GM18861 (cell line): ENCODE results near the gene SHISA6.

Source experiments
- ATAC-seq: cut with Tn5 transposase; IDR thresholded peaks from one replicate; pipeline ENCODE4 v1.9.1; 2021; ENCODE audit not compliant: unreplicated experiment

SHISA6 gene

GRCh38 chr17:11564589-11565380 is 323.8 kb downstream of the SHISA6 start:
- ATAC-seq = no peak

DNA sequence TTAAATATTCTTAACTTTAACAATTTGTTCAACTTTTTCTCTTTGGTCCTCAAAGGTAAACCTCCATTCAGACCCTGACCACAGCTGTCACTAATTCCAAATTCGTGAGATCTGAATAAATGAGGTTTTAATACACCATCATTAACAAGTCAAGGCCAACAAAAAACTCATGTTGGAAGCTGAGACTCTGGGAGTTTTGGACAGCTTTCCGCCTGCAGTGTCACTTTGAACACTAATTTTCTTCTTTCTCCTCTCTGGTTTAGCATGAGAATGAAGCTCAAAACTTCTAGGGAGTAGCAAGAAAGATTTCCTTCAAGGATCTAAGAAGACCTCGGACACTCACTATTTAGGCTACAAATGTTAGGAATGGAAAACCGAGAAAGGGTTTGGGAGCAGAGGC is 324.6 kb downstream of the SHISA6 start:
- ATAC-seq = no peak

DNA sequence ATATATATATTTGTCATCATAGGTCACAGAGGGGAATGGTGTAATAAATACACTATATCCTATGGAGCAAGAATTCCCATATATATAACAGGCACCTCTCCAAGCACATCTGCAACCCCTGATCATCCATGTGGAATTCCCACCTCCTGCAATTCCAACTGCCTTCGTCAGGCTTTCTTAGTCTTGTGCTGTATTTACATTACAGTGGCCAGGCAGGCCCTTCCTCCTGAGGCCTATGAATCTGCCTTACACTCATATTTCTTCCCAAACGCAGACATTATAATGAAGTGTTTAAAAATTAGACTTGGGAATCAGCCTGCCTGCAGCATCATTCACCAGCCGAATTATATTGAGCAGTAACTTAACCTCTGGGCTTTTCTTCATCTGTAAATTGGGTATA is 338.0 kb downstream of the SHISA6 start:
- ATAC-seq = no peak

DNA sequence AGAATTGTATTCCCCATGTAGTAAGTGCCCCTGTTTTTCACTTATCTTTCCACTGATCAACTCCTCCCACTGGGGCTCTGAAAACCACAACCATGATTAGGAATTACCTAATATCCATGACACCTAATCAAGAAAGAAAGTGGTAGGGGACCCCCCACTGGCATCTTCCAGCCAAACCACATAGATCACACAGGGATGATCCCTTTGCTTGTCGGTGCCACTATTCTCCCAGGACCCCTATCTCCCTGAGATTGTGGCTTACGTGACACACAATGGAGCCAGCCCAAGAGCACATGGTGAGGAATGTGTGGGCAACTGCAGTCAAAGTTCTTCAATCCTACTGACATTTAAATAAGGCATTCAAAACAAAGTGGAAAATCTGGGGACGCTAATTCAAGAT is 339.7 kb downstream of the SHISA6 start:
- ATAC-seq = no peak

DNA sequence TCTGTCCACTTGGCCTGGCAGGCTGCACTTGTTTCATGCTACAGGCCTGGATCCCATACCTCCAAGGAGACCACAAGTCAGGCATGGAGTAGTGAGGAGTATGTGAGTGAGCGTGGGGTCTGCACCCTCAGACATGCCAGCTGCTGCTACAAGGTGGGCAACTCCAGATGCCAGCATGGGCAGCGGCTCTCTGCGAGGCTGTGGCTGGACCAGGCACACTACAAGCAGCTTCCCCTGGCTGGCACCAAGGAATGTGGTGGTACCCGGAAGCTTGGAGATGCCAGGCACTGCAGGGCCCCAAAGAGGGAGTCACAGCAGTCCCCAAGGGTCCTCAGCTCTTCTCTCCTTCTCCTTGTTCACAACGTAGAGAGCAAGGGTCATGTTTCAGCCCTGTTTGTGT is 341.2 kb downstream of the SHISA6 start:
- no peak for ATAC-seq

- ATAC-seq = no peak
These were observed 342.4 kb downstream of the SHISA6 start for GRCh38 chr17:11583306-11583992.

DNA sequence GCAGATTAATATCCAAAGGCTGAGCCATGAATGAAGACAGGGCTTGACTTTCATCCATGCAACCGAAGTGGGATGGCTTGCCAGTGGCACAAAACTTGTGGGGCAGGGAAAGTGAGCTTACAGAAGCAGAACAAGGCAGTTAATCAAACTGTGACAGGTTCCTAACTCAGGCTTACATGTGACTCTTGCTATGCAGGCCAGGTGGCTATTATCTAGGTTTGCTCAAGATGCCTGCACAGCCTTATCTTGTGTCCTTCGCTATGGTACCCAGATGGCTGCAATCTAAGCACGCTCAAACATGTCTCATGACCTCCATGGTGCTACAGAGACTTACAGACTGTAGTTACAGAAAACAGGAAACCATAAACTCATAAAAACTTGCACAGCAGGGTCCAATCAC is 348.7 kb downstream of the SHISA6 start:
- no peak for ATAC-seq

GRCh38 chr17:11598274-11599221 is 357.5 kb downstream of the SHISA6 start, which contains the start of gene DNAH9:
Gene DNAH9 (plus strand): TSS chr17:11598470. CDS start chr17:11598499, 29 bp downstream.
- no peak for ATAC-seq

- no peak for ATAC-seq
These were observed 360.6 kb downstream of the SHISA6 start for GRCh38 chr17:11601661-11602060.

- ATAC-seq = no peak
These were observed 367.4 kb downstream of the SHISA6 start for GRCh38 chr17:11608396-11608795.

DNA sequence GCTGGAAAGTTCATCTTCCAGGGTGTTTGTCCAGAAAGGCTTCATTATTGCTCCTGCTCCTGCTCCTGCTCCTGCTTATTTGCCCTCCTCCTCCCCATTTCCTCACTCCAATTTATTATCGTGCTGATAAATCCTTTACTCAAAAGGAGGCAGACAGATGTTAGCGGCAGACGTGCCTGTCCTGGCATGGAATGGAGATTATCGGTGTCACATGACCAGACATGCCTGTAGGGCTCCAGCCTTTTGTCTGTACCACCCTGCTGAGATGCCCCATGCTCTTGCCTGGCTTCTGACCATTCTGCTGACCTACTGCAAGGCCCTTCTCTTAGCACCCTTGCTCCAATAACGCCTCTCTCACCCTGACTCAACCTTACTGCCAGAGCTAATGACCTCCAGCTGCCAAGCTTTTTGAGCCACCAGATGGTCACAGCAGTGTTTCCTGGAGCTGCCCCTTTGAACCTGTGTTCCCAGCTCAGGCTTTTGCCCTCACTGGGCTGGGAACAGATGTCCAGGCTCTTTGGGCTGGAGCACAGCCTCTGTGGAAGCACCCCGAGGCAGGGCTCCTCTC is 370.1 kb downstream of the SHISA6 start:
- ATAC-seq = no peak

DNA sequence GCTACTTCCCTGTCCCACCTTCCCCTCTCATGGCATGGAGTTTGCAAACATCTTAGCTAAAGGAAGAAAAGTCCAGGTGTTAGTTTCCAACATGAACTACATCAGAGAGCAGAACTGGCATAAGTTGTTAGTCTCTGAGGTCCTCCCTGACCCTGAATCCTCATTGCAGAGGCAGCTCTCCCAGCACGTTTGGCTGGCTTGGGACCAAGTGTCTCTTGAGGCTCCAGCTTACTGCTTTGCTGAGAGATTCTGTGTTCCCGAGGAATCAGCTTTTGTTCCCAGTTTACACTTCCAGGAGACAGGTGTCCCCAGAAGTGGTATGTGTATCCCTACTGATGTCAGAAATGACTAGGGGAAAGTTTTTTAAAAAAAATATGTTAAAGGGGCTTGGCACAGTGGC is 371.9 kb downstream of the SHISA6 start:
- ATAC-seq = no peak
